ENCODE results near the gene PNMA6E. TPM values are rescaled to one million over a fixed set of nuclear protein-coding genes. Genes with fewer than 3 reads are reported as not detected.

Gene PNMA6E
- total RNA-seq, 2 experiments from 2014 or later: not detected

DNA sequence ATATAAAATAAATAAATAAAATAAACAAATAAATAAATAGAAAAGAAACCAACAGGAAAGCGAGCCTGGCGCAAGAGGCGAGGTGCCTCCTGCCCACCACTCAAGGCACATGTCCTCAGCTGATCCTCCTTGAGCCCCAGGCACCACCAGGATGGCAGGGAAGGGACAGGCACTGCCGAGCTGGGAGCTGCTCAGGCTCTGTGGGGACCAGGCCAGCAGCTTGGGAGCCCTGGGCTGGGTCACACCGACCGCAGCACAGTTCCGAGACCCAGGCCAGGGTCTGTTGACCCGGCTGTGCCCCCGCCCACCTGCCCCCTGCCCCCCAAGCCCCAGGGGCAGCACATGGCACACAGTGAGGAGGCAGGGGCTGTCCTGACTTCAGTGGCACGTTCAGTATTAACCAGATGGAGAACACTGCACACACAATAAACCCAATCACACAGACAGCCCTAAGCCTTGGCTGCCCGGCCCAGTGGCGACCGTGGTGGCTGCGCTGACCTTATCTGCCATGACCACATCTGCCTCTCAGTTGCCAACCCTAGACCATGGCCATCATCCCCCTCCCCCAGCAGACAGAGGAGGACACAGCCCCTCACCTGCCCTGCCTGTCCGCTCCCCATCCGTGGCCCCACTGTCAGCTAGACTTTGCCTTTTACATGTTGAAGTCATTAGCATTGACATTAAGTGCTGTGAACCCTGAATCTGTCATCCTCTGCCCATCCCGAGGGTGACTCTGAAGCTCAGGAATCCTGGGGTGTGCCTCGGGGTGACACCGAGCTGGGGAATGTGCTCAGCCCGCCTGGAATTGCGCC, 47.6 kb upstream of the PNMA6E start:
- Mint-ChIP-seq H3K27ac (no peak overlapping the region), H3K27me3 (no peaks in the 10 kb centered on the region), H3K4me3 (no peak overlapping the region), H3K4me1 (ENCODE audit: low read depth) (no peaks in the 10 kb centered on the region), H3K9me3 (no peaks in the 10 kb centered on the region), H3K36me3 (ENCODE audit: low read depth) (peaks cover 3% of the 10 kb centered on the region)
- TF ChIP-seq, protein P1, sequence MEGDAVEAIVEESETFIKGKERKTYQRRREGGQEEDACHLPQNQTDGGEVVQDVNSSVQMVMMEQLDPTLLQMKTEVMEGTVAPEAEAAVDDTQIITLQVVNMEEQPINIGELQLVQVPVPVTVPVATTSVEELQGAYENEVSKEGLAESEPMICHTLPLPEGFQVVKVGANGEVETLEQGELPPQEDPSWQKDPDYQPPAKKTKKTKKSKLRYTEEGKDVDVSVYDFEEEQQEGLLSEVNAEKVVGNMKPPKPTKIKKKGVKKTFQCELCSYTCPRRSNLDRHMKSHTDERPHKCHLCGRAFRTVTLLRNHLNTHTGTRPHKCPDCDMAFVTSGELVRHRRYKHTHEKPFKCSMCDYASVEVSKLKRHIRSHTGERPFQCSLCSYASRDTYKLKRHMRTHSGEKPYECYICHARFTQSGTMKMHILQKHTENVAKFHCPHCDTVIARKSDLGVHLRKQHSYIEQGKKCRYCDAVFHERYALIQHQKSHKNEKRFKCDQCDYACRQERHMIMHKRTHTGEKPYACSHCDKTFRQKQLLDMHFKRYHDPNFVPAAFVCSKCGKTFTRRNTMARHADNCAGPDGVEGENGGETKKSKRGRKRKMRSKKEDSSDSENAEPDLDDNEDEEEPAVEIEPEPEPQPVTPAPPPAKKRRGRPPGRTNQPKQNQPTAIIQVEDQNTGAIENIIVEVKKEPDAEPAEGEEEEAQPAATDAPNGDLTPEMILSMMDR (IDR thresholded peaks at IDR 0.05): no peak
- intact Hi-C loops (cut with micrococcal nuclease): no loop called here
- no peak for ATAC-seq
- DNase-seq: no peak
- POLR2A ChIA-PET: no interaction called here
- CTCF ChIA-PET: no interaction called here

DNA sequence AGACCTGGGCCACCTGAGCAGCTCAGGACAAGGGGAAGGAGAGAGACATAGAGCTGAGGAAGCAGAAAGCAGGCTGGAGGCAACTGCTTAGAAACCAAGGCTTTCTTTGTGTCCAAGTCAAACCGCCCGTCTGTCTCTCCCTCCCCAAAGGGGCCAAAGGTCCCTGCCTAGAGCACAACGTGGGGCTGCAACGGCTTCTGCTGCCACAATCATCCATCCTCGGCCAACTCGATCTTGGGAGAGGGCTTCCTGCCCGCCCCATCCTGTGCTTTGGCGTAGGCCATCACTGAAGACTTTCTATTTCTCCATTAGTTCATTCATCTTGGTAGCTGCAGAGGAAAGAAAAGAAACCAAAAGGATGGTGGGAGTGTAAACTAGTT, 46.4 kb upstream of the PNMA6E start:
- ChIA-PET POLR2A (no interaction called here), CTCF (interaction anchor here (0.7 kb wide), 1 partner anchor 14 kb away, joined by 4 read pairs; no protein-coding TSS in a partner anchor)
- TF ChIP-seq, protein P1 (IDR thresholded peaks at IDR 0.05): no peak
- no peaks in the 10 kb centered on the region for H3K4me1 Mint-ChIP-seq (ENCODE audit: low read depth)
- H3K4me3 Mint-ChIP-seq: no peak overlapping the region
- peaks cover 3% of the 10 kb centered on the region for H3K36me3 Mint-ChIP-seq (ENCODE audit: low read depth)
- no peak for DNase-seq
- H3K9me3 Mint-ChIP-seq: no peaks in the 10 kb centered on the region
- no peak for ATAC-seq
- intact Hi-C loops (cut with micrococcal nuclease): no loop called here
- no peak overlapping the region for H3K27ac Mint-ChIP-seq
- H3K27me3 Mint-ChIP-seq: no peaks in the 10 kb centered on the region

DNA sequence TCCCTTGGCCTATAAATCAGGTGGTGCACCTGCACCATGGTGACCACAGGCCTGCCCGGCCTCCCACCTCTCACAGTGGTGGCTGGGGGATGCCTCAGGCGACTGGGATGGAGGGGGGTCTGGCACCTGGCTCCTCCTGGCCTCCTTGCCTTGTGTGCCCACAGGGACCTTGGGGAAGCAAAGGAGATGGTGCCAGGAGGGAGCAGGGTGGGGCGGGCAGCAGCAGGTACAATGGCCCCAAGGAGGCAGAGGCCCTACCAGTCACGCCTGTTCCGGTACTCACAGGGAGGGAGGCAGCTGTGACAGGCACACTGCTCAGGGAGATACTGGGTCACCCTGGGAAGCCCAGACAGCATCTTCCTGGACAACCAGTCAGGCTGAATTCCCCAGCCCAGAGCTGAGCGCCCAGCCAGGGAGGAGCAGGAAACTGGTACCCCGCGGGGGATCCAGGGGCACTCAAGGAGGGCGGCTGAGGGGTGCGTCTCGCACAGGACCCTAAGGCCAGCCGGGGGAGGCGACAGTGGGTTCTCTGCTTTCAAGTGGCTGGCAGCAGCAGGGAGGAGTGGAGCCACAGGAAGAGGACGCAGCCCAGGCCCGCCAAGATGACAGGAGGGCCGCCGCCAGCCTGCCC, 45.9 kb upstream of the PNMA6E start:
- no peak for ATAC-seq
- no peaks in the 10 kb centered on the region for H3K4me1 Mint-ChIP-seq (ENCODE audit: low read depth)
- TF ChIP-seq, protein P1 (IDR thresholded peaks at IDR 0.05): no peak
- no peak for DNase-seq
- no peak overlapping the region for H3K27ac Mint-ChIP-seq
- POLR2A ChIA-PET: no interaction called here
- no peaks in the 10 kb centered on the region for H3K9me3 Mint-ChIP-seq
- no peaks in the 10 kb centered on the region for H3K27me3 Mint-ChIP-seq
- CTCF ChIA-PET: interaction anchor here (0.7 kb wide), 1 partner anchor 14 kb away, joined by 4 read pairs; no protein-coding TSS in a partner anchor
- intact Hi-C loops (cut with micrococcal nuclease): no loop called here
- peaks cover 3% of the 10 kb centered on the region for H3K36me3 Mint-ChIP-seq (ENCODE audit: low read depth)
- H3K4me3 Mint-ChIP-seq: no peak overlapping the region

DNA sequence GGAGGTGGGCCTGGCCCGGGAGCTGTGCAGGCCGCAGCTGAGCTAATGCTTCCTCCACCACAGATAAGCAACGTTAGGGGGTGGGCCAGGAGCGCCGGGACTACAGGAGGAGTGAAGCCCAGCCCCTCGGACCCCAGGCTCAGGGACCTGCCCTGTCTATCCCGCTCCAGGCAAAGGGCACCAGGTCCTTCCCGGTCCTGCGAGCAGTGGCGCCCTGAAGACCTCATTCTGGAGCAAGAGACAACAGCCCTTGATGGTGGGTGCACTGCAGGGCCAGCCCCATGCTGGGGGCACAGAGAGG, 45.4 kb upstream of the PNMA6E start:
- Mint-ChIP-seq H3K27ac (no peak overlapping the region), H3K36me3 (ENCODE audit: low read depth) (peaks cover 3% of the 10 kb centered on the region), H3K9me3 (no peaks in the 10 kb centered on the region), H3K4me3 (no peak overlapping the region), H3K4me1 (ENCODE audit: low read depth) (no peaks in the 10 kb centered on the region), H3K27me3 (no peaks in the 10 kb centered on the region)
- no peak for DNase-seq
- CTCF ChIA-PET: no interaction called here
- TF ChIP-seq, protein P1 (IDR thresholded peaks at IDR 0.05): no peak
- ATAC-seq: no peak
- POLR2A ChIA-PET: no interaction called here
- intact Hi-C loops (cut with micrococcal nuclease): no loop called here

DNA sequence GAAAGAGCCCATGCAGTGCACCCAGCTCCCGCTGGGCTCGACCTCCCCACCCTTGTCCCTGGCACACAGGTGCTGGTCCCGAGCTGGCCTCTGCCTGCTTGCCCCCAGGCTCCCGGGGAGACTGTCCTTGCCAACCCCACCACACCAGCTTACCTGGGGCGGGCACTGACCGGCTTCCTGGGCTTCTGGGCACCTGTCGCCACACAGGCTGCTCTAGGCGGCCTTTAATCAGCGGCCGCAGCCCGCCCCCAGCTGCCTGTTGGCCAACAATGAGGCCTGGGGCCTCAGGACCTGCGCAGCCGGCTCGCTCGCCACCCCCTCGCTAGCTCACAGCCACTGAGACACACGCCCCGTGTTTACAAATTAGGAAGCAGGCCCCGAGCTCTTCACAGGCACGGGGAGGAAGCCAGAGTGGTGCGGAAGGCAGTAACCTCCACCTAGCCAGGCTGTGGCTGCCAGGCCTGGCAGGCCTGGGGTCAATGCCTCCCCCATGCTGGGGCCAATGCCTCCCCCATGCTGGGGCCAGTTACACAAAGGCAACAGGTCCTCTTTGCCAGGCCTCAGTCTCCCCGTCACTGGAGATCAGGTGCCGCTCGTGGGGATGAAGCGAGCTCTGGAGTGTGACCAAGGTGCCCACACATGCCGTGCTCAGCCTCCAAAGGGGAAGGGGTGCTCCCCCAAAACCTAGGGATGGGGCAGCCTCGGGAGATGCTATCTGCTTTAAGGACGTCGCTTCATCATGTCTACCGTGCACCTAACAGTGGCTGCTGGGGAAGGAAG, 44.9 kb upstream of the PNMA6E start, which contains the start of gene TREX2:
TREX2 (minus strand) TSS at position 201 of the 780 bp plus-strand sequence. CDS start 626 bp downstream, outside the sequence.
- ATAC-seq (no peak), DNase-seq (no peak)
- Mint-ChIP-seq H3K27ac (no peak within 1 kb of the TSS), H3K4me1 (ENCODE audit: low read depth) (no peaks in the 10 kb centered on the region), H3K36me3 (ENCODE audit: low read depth) (peaks cover 2% of the 10 kb centered on the region), H3K4me3 (no peak within 1 kb of the TSS), H3K9me3 (no peaks in the 10 kb centered on the region), H3K27me3 (no peaks in the 10 kb centered on the region)
- TF ChIP-seq, protein P1 (IDR thresholded peaks at IDR 0.05): no peak
- intact Hi-C loops (cut with micrococcal nuclease): no loop called here
- ChIA-PET CTCF (no interaction called here), POLR2A (no interaction called here)
